PC-3 (cell line): Measurements from ENCODE around the gene EHMT1. TPM values are rescaled to one million over a fixed set of nuclear protein-coding genes. Genes with fewer than 3 reads are reported as not detected.

Experiments
- ATAC-seq: fragments of 200-7000 bp; cut with Tn5 transposase; 2 replicates; pipeline ENCODE4 v1.9.1; 2020; ENCODE audit warnings: mild to moderate bottlenecking, moderate library complexity
- BruUV-seq: library from RNA; stranded (reverse); fragments of 400-500 nt; replicated peaks from 2 replicates; lab custom pipeline; 2021; lab: Mats Ljungman, UMichigan
- CTCF ChIA-PET: fragments of 300-600 bp; sonication (Branson Sonifier 250); formaldehyde crosslinking; loops from one replicate; lab custom pipeline; 2022; ENCODE audit warnings: antibody characterized with exemption; lab: Charles Lee
- POLR2A ChIA-PET: fragments of 300-600 bp; sonication (Branson Sonifier 250); formaldehyde crosslinking; loops from one replicate; lab custom pipeline; 2022; ENCODE audit warnings: antibody characterized with exemption; ENCODE audit not compliant: unreplicated experiment; lab: Charles Lee
- DNase-seq: peaks from one replicate; pipeline ENCODE4 v3.0.0-alpha.2; 2015
- H2AFZ ChIP-seq: fragments of 300-600 bp; sonication (generic); 2 replicates; pipeline ENCODE4 v1.6.0; 2016; ENCODE audit warnings: antibody characterized with exemption, low read length
- H3F3A ChIP-seq: fragments of 300-600 bp; sonication (generic); one replicate; pipeline ENCODE4 v1.6.0; 2017; ENCODE audit warnings: antibody characterized with exemption, low read length, control low read depth, mild to moderate bottlenecking; ENCODE audit not compliant: unreplicated experiment
- H3K27ac ChIP-seq: fragments of 300-600 bp; sonication (generic); 2 replicates; pipeline ENCODE4 v1.5.1; 2016; ENCODE audit warnings: mild to moderate bottlenecking, low read length
- H3K27me3 ChIP-seq: fragments of 300-600 bp; sonication (generic); 2 replicates; pipeline ENCODE4 v1.6.1; 2016; ENCODE audit warnings: low read length, mixed read lengths
- H3K36me3 ChIP-seq: fragments of 300-600 bp; sonication (generic); 2 replicates; pipeline ENCODE4 v1.6.1; 2016; ENCODE audit warnings: low read depth, mixed run types, low read length, mixed read lengths
- H3K4me1 ChIP-seq: fragments of 300-600 bp; sonication (generic); 2 replicates; pipeline ENCODE4 v1.5.1; 2016; ENCODE audit warnings: low read length; ENCODE audit not compliant: insufficient read depth
- H3K4me2 ChIP-seq: fragments of 300-600 bp; sonication (generic); 2 replicates; pipeline ENCODE4 v1.6.0; 2016; ENCODE audit warnings: low read length
- H3K4me3 ChIP-seq: fragments of 300-600 bp; sonication (generic); 2 replicates; pipeline ENCODE4 v1.5.1; 2016; ENCODE audit warnings: mild to moderate bottlenecking, low read length, mixed read lengths
- H3K79me2 ChIP-seq: fragments of 300-600 bp; sonication (generic); 2 replicates; pipeline ENCODE4 v1.6.1; 2017; ENCODE audit warnings: low read length, mixed read lengths
- H3K9ac ChIP-seq: fragments of 300-600 bp; sonication (generic); 2 replicates; pipeline ENCODE4 v1.6.0; 2016; ENCODE audit warnings: mild to moderate bottlenecking, low read length
- H3K9me2 ChIP-seq: fragments of 300-600 bp; sonication (generic); replicated peaks from 2 replicates; pipeline ENCODE4 v1.6.1; 2016; ENCODE audit warnings: mixed run types, low read length, mixed read lengths
- H3K9me3 ChIP-seq: fragments of 300-600 bp; sonication (generic); 2 replicates; pipeline ENCODE4 v1.6.1; 2016; ENCODE audit warnings: low read length, mixed read lengths
- H4K20me1 ChIP-seq: fragments of 300-600 bp; sonication (generic); 2 replicates; pipeline ENCODE4 v1.6.1; 2016; ENCODE audit warnings: low read length, mixed read lengths
- CTCF ChIP-seq: fragments of 300-600 bp; sonication (generic); conservative IDR thresholded peaks from 2 replicates; pipeline ENCODE4 v1.5.1; 2017; ENCODE audit warnings: antibody characterized with exemption, low read depth, mild to moderate bottlenecking, low read length
- EZH2 ChIP-seq: fragments of 300-600 bp; sonication (generic); IDR thresholded peaks from one replicate; pipeline ENCODE4 v1.6.1; 2017; ENCODE audit warnings: antibody characterized with exemption, mild to moderate bottlenecking, low read length; ENCODE audit not compliant: unreplicated experiment
- EZH2phosphoT487 ChIP-seq: fragments of 300-600 bp; sonication (generic); IDR thresholded peaks from 2 replicates; pipeline ENCODE4 v1.6.1; 2018; ENCODE audit warnings: mild to moderate bottlenecking, antibody characterized with exemption, low read length, borderline replicate concordance
- intact Hi-C: fragments of 100-400 bp; cut with micrococcal nuclease; formaldehyde crosslinking; loops from 2 replicates; pipeline ENCODE4 v1.9.0; 2023
- total RNA-seq: library from RNA; depleted of rRNA; stranded (reverse); fragments of >200 nt; gene quantifications from 2 replicates; pipeline ENCODE4 v1.2.3, GENCODE V29; 2014

The EHMT1 gene
- total RNA-seq, 1 experiment from 2014 or later, result 42.8 TPM

GRCh38 chr9:137694962-137695875, 76.4 kb downstream of the EHMT1 start:
- CTCF ChIA-PET, result no interaction called here
- BruUV-seq, result no TSS peak
- H3K4me1 ChIP-seq, result no peaks in the 10 kb centered on the region
- POLR2A ChIA-PET, result no interaction called here
- H3K27me3 ChIP-seq, result no peaks in the 10 kb centered on the region
- H3K9ac ChIP-seq, result no peak overlapping the region
- H3K9me3 ChIP-seq, result no peaks in the 10 kb centered on the region
- ATAC-seq (peak; percentile 71), DNase-seq (peak; percentile 13)
- intact Hi-C loops, result no loop called here
- TF ChIP-seq CTCF (peak; percentile 60), EZH2 (no peak), EZH2phosphoT487 (no peak)
- no peaks in the 10 kb centered on the region for H3K36me3 ChIP-seq
- H2AFZ ChIP-seq, result no peak overlapping the region
- H4K20me1 ChIP-seq, result 0 out of 2 replicates have a peak, but pooled peaks cover 3% of the 10 kb centered on the region
- H3K4me3 ChIP-seq, result no peak overlapping the region
- no peaks in the 10 kb centered on the region for H3F3A ChIP-seq
- no peak overlapping the region for H3K4me2 ChIP-seq
- H3K79me2 ChIP-seq, result peaks cover 81% of the 10 kb centered on the region
- H3K27ac ChIP-seq, result no peak overlapping the region
- no peaks in the 10 kb centered on the region for H3K9me2 ChIP-seq

- H3K27ac ChIP-seq, result no peak overlapping the region
- no peaks in the 10 kb centered on the region for H3K36me3 ChIP-seq
- H3K79me2 ChIP-seq, result peaks cover 80% of the 10 kb centered on the region
- no peaks in the 10 kb centered on the region for H3K9me3 ChIP-seq
- ChIA-PET POLR2A (no interaction called here), CTCF (no interaction called here)
- H3K27me3 ChIP-seq, result no peaks in the 10 kb centered on the region
- no peak overlapping the region for H3K9ac ChIP-seq
- ATAC-seq, result no peak
- no peaks in the 10 kb centered on the region for H4K20me1 ChIP-seq
- H3F3A ChIP-seq, result no peaks in the 10 kb centered on the region
- BruUV-seq, result no TSS peak
- no peak overlapping the region for H3K4me2 ChIP-seq
- no peaks in the 10 kb centered on the region for H3K4me1 ChIP-seq
- H3K4me3 ChIP-seq, result no peak overlapping the region
- TF ChIP-seq CTCF (no peak), EZH2 (no peak), EZH2phosphoT487 (no peak)
- H2AFZ ChIP-seq, result no peak overlapping the region
- intact Hi-C loops, result no loop called here
- no peak for DNase-seq
- H3K9me2 ChIP-seq, result no peaks in the 10 kb centered on the region
These were observed 77.5 kb downstream of the EHMT1 start for GRCh38 chr9:137696136-137696925.
